Fibroblast of villous mesenchyme (primary cell): Measurements from ENCODE around the gene RBMS3. TPM values are rescaled to one million over a fixed set of nuclear protein-coding genes. Genes with fewer than 3 reads are reported as not detected.

Experiments used
- DNase-seq: peaks from one replicate; pipeline ENCODE4 v3.0.0-alpha.2; 2010; ENCODE audit warnings: low read depth
- H3K4me3 ChIP-seq: 2 replicates; pipeline ENCODE4 v1.5.1; 2011; ENCODE audit warnings: low read depth, mild to moderate bottlenecking, low read length
- total RNA-seq: library from RNA; depleted of rRNA; stranded (reverse); fragments of >200 nt; gene quantifications from 2 replicates; pipeline ENCODE4 v1.2.3, GENCODE V29; 2012
- TF ChIP-seq, protein P1 (sequence below): IDR thresholded peaks from 2 replicates; pipeline ENCODE4 v1.5.1; 2012; ENCODE audit warnings: low read depth, mild to moderate bottlenecking, low read length; ENCODE audit not compliant: insufficient read depth

The RBMS3 gene
- total RNA-seq, 1 donor = 85.9 TPM

DNA sequence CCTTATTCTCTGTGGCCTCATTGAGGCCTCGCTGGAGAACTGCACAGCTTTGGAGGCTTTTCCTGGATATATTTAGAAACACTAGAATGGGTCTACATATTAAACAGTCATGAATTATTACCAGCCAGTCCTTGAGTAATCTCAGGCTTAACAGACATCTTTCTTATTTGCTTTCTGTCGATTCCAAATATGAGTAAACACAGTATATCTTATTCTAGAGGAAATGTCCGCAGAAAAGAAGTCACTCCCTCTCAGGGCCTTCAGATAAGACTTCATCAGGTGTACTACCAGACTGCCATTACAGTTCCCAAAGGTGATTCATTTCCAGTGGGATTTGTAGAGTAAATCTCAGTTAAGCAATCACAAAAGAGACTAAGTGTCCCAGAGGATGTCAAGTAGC lies 310.7 kb downstream of the RBMS3 start:
- DNase-seq = no peak
- TF ChIP-seq, protein P1, sequence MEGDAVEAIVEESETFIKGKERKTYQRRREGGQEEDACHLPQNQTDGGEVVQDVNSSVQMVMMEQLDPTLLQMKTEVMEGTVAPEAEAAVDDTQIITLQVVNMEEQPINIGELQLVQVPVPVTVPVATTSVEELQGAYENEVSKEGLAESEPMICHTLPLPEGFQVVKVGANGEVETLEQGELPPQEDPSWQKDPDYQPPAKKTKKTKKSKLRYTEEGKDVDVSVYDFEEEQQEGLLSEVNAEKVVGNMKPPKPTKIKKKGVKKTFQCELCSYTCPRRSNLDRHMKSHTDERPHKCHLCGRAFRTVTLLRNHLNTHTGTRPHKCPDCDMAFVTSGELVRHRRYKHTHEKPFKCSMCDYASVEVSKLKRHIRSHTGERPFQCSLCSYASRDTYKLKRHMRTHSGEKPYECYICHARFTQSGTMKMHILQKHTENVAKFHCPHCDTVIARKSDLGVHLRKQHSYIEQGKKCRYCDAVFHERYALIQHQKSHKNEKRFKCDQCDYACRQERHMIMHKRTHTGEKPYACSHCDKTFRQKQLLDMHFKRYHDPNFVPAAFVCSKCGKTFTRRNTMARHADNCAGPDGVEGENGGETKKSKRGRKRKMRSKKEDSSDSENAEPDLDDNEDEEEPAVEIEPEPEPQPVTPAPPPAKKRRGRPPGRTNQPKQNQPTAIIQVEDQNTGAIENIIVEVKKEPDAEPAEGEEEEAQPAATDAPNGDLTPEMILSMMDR = no peak
- H3K4me3 ChIP-seq = no peak overlapping the region

DNA sequence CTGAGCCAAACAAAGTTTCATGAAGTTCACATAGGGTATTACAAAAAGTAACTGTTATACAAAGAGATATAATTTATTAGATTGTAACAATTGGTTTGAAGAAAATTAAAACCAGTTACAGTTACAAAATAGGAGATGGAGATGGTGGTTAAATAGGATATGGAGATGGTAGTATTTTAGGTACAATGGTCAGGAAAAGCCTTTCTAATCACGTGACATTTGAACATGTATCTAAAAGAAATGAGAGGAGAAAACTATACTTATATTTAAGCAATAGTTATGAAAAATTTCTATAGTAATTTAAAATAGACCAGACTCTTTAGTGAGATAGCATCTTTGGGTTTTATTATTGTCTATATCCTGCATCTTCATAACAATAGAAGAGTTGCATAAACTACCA lies 312.9 kb downstream of the RBMS3 start:
- TF ChIP-seq, protein P1 = no peak
- no peak for DNase-seq
- no peak overlapping the region for H3K4me3 ChIP-seq

DNA sequence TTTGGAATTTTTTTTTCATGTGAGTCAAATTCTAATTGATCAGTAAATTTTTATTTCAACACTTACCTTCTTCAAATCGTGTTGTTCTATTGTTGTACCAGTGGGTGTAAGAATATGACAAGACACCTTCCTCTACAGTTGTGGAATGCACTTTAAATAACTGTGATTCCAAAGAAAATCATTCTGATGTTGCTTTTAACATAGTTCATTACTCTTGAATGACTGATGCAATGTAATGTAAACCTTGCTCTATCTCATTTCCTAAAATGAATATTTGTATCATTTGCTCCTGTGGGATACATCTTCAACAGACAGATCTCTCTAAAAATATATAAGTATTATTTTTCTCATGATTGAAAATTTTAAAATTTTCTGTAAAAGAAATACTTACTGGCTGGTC lies 313.4 kb downstream of the RBMS3 start:
- no peak overlapping the region for H3K4me3 ChIP-seq
- TF ChIP-seq, protein P1 = no peak
- DNase-seq = no peak

DNA sequence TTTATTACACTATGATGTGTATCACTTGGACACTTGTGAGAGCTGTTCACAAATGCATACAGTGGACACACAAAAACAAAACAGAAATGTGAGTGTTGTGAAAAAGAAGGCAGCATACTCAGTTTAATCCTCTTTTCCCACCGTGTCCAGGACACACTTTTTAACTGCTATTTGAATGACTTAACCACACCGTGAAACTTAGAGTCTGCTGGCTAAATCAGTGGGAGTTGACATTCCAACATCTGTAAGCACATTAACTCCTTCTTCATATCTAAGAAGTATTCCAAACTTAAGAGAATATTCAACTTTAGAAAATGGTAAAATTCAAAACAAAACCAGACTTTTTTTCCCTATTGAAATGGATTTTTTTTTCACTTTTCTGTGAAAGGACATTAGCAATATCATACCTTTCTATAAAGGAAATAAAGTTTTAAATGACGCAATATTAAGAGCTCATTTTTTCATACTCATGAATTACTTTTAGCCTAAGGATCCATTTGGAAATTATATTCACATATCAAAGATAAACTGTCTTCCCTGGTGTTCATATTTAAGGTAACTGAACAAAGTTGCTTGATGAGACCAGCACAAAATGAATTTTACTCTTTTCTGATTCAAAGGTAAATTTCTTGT lies 316.6 kb downstream of the RBMS3 start:
- H3K4me3 ChIP-seq = no peak overlapping the region
- peak; percentile 64 for DNase-seq
- TF ChIP-seq, protein P1 = no peak

DNA sequence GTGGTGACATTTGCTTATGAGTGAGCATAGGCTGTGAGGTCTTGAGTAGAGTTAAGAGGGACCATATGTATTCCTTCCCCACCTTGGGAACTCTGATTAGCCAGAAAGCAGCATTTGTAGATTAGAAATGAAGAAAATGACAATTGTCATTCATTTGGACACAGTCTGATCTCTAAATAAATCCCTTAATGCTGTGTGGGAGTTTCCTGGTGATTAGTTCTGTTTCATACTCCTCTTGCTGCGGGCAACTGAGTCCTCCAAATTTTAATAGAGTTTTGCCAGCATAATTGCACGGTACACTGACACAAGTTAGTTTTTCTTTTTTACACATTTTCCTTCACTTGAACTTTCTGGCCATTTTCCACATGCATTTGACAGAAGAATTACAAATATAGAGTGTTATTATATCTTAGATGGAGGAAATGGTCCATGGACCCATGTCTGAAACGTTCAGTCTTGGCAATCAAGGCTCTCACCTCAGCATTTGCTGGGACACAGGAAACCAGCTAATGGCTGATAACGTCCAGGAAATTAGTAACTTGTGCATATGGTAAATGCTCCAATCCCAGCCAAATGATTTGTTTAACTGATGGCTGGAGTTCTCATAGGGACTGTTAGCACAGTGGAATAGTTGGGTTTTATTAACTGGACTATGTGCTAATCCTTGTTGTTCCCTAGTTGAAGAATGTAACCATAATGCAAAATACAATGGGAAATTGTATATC lies 321.2 kb downstream of the RBMS3 start:
- DNase-seq = no peak
- TF ChIP-seq, protein P1 = no peak
- H3K4me3 ChIP-seq = no peak overlapping the region

DNA sequence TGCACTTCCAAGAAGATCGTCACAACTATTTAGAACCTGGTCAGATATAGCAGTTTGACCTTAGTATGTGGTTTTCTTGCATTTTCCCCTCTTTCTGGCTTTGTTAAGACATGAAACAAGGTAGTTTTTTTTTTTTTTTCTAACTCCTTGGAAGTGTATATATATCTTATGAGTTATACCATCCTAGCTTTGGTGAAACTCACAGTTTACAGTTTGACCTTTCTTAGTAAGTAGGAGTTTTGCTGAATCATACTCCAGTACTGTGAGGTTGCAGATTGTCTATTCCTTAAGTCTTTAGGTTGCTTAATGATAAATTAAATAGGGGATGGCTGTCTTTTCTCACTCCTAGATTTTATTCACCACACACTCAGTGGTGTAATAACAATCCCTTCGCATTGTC lies 325.0 kb downstream of the RBMS3 start:
- H3K4me3 ChIP-seq = no peak overlapping the region
- DNase-seq = peak; percentile 86
- TF ChIP-seq, protein P1 = no peak
